Measurements from ENCODE around the gene RABEP2. TPM values are rescaled to one million over a fixed set of nuclear protein-coding genes. Genes with fewer than 3 reads are reported as not detected.

RABEP2 gene
- total RNA-seq, 1 experiment from 2014 or later: 17.5 TPM

DNA sequence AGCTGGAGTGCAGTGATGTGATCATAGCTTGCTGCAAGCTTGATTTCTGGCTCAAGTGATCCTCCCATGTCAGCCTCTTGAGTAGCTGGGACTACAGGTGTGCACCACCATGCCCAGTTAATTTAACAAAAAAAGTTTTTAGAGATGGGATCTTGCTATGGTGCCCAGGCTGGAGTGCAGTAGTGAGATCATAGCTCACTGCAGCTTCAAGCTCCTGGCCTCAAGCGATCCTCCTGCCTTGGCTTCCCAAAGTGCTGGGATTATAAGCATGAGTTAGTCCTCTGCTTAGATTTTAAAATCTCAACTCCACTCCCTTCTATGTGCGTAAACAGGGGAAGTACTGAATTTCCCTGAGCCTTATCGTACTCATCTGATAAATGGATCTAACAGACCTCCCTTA is 6.3 kb downstream of the RABEP2 start:
- Histone ChIP-seq H3K23me2 (ENCODE audit: insufficient read length, low read depth, low read length, poor library complexity, severe bottlenecking) (no peaks in the 10 kb centered on the region), H3K27ac (ENCODE audit: insufficient read length, low read depth, low read length) (no peak overlapping the region), H3T11ph (ENCODE audit: low read length) (no peak overlapping the region), H3K27me3 (ENCODE audit: insufficient read depth, low read length) (no peaks in the 10 kb centered on the region), H3K9ac (ENCODE audit: extremely low read depth, insufficient read length, low read length) (no peak overlapping the region), H2BK15ac (ENCODE audit: low read depth, low read length) (no peak overlapping the region), H4K5ac (ENCODE audit: insufficient read length, low read depth, low read length) (no peak overlapping the region), H3K14ac (ENCODE audit: insufficient read depth, low read length) (no peak overlapping the region), H3K9me3 (ENCODE audit: control insufficient read depth, low read depth, low read length) (no peaks in the 10 kb centered on the region), H4K91ac (ENCODE audit: insufficient read length, low read depth, low read length) (no peak overlapping the region), H3K79me1 (ENCODE audit: insufficient read depth, low read depth, low read length, poor library complexity, severe bottlenecking) (no peaks in the 10 kb centered on the region), H3K18ac (ENCODE audit: insufficient read length, low read depth, low read length) (no peak overlapping the region), H2BK12ac (ENCODE audit: insufficient read length, low read depth, low read length) (no peak overlapping the region), H2AFZ (ENCODE audit: low read length) (no peak overlapping the region), H2BK5ac (ENCODE audit: insufficient read length, low read length) (no peak overlapping the region), H2AK5ac (ENCODE audit: insufficient read length, low read length) (no peak overlapping the region), H4K20me1 (ENCODE audit: control insufficient read depth, insufficient read depth, insufficient read length) (no peaks in the 10 kb centered on the region), H2BK20ac (ENCODE audit: low read depth, low read length, poor library complexity, severe bottlenecking) (no peak overlapping the region), H3K23ac (ENCODE audit: insufficient read length, low read depth, low read length) (no peak overlapping the region), H3K79me2 (ENCODE audit: insufficient read depth, low read length) (no peaks in the 10 kb centered on the region), H3K4me1 (ENCODE audit: insufficient read depth, low read length) (no peaks in the 10 kb centered on the region), H3K4ac (ENCODE audit: low read depth, low read length) (no peak overlapping the region), H3K56ac (ENCODE audit: insufficient read length, low read depth, low read length) (no peak overlapping the region), H3K4me2 (ENCODE audit: insufficient read depth, insufficient read length, low read length) (no peak overlapping the region), H4K8ac (replicated peaks; ENCODE audit: insufficient read length, low read depth, low read length) (no peak overlapping the region), H2BK120ac (ENCODE audit: low read depth, low read length, poor library complexity, severe bottlenecking) (no peak overlapping the region)
- Mint-ChIP-seq H3K4me1 (peaks cover 3 to 4% of the 10 kb centered on the region in 2 experiments), H3K27me3 (ENCODE audit: low read depth) (no peaks in the 10 kb centered on the region), H3K4me3 (no peak overlapping the region), H3K9me3 (no peaks in the 10 kb centered on the region), H3K36me3 (ENCODE audit: insufficient read depth in 1 of 3, low read depth in 3 of 3) (peaks cover 2 to 34% (median 27%) of the 10 kb centered on the region in 3 experiments; a peak in 6 of 7 replicates), H3K27ac (no peak overlapping the region)
- TF ChIP-seq, protein P1, sequence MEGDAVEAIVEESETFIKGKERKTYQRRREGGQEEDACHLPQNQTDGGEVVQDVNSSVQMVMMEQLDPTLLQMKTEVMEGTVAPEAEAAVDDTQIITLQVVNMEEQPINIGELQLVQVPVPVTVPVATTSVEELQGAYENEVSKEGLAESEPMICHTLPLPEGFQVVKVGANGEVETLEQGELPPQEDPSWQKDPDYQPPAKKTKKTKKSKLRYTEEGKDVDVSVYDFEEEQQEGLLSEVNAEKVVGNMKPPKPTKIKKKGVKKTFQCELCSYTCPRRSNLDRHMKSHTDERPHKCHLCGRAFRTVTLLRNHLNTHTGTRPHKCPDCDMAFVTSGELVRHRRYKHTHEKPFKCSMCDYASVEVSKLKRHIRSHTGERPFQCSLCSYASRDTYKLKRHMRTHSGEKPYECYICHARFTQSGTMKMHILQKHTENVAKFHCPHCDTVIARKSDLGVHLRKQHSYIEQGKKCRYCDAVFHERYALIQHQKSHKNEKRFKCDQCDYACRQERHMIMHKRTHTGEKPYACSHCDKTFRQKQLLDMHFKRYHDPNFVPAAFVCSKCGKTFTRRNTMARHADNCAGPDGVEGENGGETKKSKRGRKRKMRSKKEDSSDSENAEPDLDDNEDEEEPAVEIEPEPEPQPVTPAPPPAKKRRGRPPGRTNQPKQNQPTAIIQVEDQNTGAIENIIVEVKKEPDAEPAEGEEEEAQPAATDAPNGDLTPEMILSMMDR (conservative IDR thresholded peaks at IDR 0.05): no peak
- WGBS (ENCODE audit: extremely low coverage, insufficient read length, low lambda C conversion rate): no CpG with 5 or more reads among the region's 3 CpGs
- no peak for DNase-seq
